Panc1 (cell line): Measurements from ENCODE around the gene BBX.

Source experiments
- CTCF ChIP-seq: fragments of 450-650 bp; IDR thresholded peaks from 2 replicates; pipeline ENCODE4 v1.5.1; 2017; ENCODE audit warnings: mild to moderate bottlenecking
- SIN3A ChIP-seq: IDR thresholded peaks from 2 replicates; pipeline ENCODE4 v1.6.1; 2012; ENCODE audit warnings: low read depth, mild to moderate bottlenecking, low read length, moderate library complexity, borderline replicate concordance; ENCODE audit not compliant: insufficient read depth
- TCF7L2 ChIP-seq: IDR thresholded peaks from 2 replicates; pipeline ENCODE4 v1.6.1; 2011; ENCODE audit warnings: mild to moderate bottlenecking, low read depth, low read length, inconsistent platforms
- TF ChIP-seq, protein P1 (sequence below), 2 experiments: IDR thresholded peaks; 2 replicates each; pipeline ENCODE4 v1.6.1; 2011 to 2012; ENCODE audit warnings: low read depth in 2 of 2, control low read depth in 1 of 2, low read length in 1 of 2, mild to moderate bottlenecking in 1 of 2, moderate library complexity in 1 of 2; ENCODE audit not compliant: insufficient read depth in 1 of 2

DNA sequence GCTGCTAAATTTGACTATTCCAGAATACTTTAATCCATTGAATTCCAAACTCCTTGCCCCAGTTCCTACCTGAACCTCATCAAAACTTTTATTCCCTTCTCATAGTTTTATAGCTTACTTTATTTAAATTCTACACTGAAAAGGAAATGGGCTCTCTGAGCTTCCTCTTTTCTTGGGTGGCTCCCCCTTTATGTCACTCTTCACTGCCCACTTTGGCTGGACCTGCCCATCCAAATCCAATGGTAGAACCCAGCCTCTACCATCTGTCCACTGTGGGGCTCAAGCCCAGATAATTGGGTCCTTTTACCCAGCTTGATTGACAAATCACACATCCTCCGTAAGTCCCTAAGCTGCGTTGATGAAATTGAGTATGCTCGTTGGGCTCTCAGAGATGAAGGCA, 216.5 kb downstream of the BBX start:
- TF ChIP-seq CTCF, result no peak
- TF ChIP-seq, protein P1, sequence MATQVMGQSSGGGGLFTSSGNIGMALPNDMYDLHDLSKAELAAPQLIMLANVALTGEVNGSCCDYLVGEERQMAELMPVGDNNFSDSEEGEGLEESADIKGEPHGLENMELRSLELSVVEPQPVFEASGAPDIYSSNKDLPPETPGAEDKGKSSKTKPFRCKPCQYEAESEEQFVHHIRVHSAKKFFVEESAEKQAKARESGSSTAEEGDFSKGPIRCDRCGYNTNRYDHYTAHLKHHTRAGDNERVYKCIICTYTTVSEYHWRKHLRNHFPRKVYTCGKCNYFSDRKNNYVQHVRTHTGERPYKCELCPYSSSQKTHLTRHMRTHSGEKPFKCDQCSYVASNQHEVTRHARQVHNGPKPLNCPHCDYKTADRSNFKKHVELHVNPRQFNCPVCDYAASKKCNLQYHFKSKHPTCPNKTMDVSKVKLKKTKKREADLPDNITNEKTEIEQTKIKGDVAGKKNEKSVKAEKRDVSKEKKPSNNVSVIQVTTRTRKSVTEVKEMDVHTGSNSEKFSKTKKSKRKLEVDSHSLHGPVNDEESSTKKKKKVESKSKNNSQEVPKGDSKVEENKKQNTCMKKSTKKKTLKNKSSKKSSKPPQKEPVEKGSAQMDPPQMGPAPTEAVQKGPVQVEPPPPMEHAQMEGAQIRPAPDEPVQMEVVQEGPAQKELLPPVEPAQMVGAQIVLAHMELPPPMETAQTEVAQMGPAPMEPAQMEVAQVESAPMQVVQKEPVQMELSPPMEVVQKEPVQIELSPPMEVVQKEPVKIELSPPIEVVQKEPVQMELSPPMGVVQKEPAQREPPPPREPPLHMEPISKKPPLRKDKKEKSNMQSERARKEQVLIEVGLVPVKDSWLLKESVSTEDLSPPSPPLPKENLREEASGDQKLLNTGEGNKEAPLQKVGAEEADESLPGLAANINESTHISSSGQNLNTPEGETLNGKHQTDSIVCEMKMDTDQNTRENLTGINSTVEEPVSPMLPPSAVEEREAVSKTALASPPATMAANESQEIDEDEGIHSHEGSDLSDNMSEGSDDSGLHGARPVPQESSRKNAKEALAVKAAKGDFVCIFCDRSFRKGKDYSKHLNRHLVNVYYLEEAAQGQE (IDR thresholded peaks at IDR 0.05; ENCODE audit: insufficient read depth in 1 of 2, low read depth in 2 of 2, low read length in 1 of 2), result no peak
- TF ChIP-seq TCF7L2, result no peak
- no peak for TF ChIP-seq SIN3A
